HFFc6 (cell line): ENCODE data around the gene ARHGAP21. TPM values are rescaled to one million over a fixed set of nuclear protein-coding genes. Genes with fewer than 3 reads are reported as not detected.

ENCODE experiments used
- DNase-seq: peaks from one replicate; pipeline ENCODE4 v3.0.0-alpha.2; 2018
- H3K27ac Mint-ChIP-seq: 2 replicates; pipeline ENCODE4 v1.8.0; 2020; ENCODE audit warnings: mild to moderate bottlenecking, mixed read lengths
- H3K27me3 Mint-ChIP-seq: 2 replicates; pipeline ENCODE4 v1.8.0; 2021; ENCODE audit warnings: mild to moderate bottlenecking, moderate library complexity, mixed read lengths; ENCODE audit not compliant: insufficient read depth
- H3K36me3 Mint-ChIP-seq: 2 replicates; pipeline ENCODE4 v1.8.0; 2021; ENCODE audit warnings: low read depth, mixed read lengths
- H3K4me1 Mint-ChIP-seq: 2 replicates; pipeline ENCODE4 v1.8.0; 2020; ENCODE audit warnings: low read depth, mixed read lengths
- H3K4me3 Mint-ChIP-seq: 2 replicates; pipeline ENCODE4 v1.8.0; 2020; ENCODE audit warnings: mild to moderate bottlenecking, moderate library complexity, mixed read lengths
- H3K9me3 Mint-ChIP-seq: 2 replicates; pipeline ENCODE4 v1.8.0; 2020; ENCODE audit warnings: mild to moderate bottlenecking, mixed read lengths
- CTCF ChIP-seq: fragments of 200-600 bp; sonication (generic); IDR thresholded peaks from 2 replicates; pipeline ENCODE4 v1.5.0; 2021; ENCODE audit warnings: antibody characterized with exemption, mild to moderate bottlenecking
- total RNA-seq, 6 experiments: library from RNA; stranded (reverse); fragmentation: NEBNext Ultra II Directional; extraction: Animal tissue kit (Norgen Biotek cat#: 25700); gene quantifications; 2 replicates in 1 of 6; 3 replicates in 5 of 6; pipeline ENCODE4 v1.2.3, GENCODE V29; 2021

Gene ARHGAP21
- total RNA-seq, 6 experiments from 2014 or later: 71.4 to 94.1 (median 82.1) TPM

GRCh38 chr10:24715246-24715769 is 8.4 kb downstream of the ARHGAP21 start:
- no peak for DNase-seq
- H3K27ac Mint-ChIP-seq: peak overlapping the region; percentile 34; the same call in 1 of the 2 replicates
- no peak overlapping the region; the same call in 1 of the 2 replicates for H3K4me3 Mint-ChIP-seq
- no peak for TF ChIP-seq CTCF
- no peaks in the 10 kb centered on the region for H3K9me3 Mint-ChIP-seq
- H3K4me1 Mint-ChIP-seq: peaks cover 40% of the 10 kb centered on the region
- H3K27me3 Mint-ChIP-seq: no peaks in the 10 kb centered on the region
- peaks cover 7% of the 10 kb centered on the region for H3K36me3 Mint-ChIP-seq

GRCh38 chr10:24713086-24713485 is 10.6 kb downstream of the ARHGAP21 start:
- Mint-ChIP-seq H3K27ac (no peak overlapping the region), H3K27me3 (no peaks in the 10 kb centered on the region), H3K4me3 (no peak overlapping the region), H3K4me1 (peaks cover 42% of the 10 kb centered on the region), H3K36me3 (no peaks in the 10 kb centered on the region; the same call in 1 of the 2 replicates), H3K9me3 (no peaks in the 10 kb centered on the region)
- TF ChIP-seq CTCF: no peak
- no peak for DNase-seq

DNA sequence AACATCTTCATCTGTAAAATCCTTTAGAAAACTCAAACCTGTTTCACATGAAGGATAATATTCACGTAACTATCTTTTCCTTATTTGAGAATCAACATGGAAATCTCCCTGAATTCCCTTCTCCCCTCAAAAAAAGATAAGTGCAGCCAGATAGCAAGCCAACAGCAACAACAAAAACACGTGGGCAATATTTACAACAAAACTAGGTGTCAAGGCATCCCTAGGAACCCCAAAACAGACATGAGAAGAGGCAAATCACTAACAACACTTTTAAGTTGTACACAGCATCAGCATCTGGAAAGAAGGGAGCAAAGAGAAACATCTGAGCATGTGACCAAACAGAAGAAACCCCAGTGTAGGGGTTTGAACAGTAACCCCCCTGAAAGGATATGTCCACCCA is 12.2 kb downstream of the ARHGAP21 start:
- no peaks in the 10 kb centered on the region for H3K9me3 Mint-ChIP-seq
- DNase-seq: no peak
- H3K27ac Mint-ChIP-seq: 0 out of 2 replicates have a peak overlapping the region, but pooled peaks have one; percentile 12
- no peaks in the 10 kb centered on the region for H3K27me3 Mint-ChIP-seq
- H3K4me1 Mint-ChIP-seq: peaks cover 42% of the 10 kb centered on the region
- no peaks in the 10 kb centered on the region; the same call in 1 of the 2 replicates for H3K36me3 Mint-ChIP-seq
- no peak overlapping the region for H3K4me3 Mint-ChIP-seq
- TF ChIP-seq CTCF: no peak

DNA sequence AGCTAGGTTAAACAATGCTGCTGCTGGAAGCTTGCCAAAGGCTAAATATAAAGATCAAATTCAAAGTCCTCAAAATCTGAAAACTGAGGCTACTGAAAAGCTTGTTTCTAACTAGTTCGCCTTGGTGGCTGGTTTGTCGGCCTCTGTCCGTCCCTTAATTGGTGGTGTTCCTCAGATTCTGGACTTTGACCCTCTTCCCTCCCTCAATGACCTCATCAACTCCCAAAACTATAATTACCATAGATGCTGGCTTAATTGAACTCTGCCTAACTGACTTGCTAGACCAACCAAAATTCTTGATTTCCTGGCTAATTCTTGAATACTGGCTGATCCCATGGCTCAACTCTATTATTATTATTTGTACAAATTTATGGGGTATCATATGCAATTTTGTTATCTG is 15.6 kb downstream of the ARHGAP21 start:
- Mint-ChIP-seq H3K4me3 (no peak overlapping the region), H3K9me3 (no peaks in the 10 kb centered on the region), H3K27me3 (no peaks in the 10 kb centered on the region), H3K27ac (no peak overlapping the region), H3K36me3 (no peaks in the 10 kb centered on the region; the same call in 1 of the 2 replicates), H3K4me1 (peaks cover 43% of the 10 kb centered on the region)
- no peak for TF ChIP-seq CTCF
- no peak for DNase-seq

DNA sequence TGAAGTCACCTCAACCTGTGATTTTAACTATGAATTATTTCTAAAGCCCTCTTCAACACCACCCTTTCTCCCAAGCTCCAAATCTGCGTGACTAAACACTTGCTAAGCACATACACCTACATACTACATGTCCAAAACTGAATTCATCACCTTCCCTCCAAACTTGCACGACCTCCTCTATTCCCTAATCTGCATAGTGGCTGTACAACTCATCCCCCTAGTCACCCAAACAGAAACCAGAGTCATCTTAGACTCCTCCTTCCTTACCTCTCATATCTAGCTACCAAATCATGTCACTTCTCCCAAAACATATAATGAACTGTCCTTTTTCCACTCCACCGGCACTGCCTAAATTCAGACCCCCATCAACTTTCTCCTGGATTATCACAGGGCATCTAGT is 16.2 kb downstream of the ARHGAP21 start:
- Mint-ChIP-seq H3K4me3 (no peak overlapping the region), H3K36me3 (no peaks in the 10 kb centered on the region; the same call in 1 of the 2 replicates)

More for the DNA sequence above, 16.2 kb downstream of the ARHGAP21 start:
- Mint-ChIP-seq H3K4me1 (peaks cover 37% of the 10 kb centered on the region), H3K27me3 (no peaks in the 10 kb centered on the region), H3K27ac (no peak overlapping the region), H3K9me3 (no peaks in the 10 kb centered on the region)
- TF ChIP-seq CTCF: no peak
- no peak for DNase-seq
